Lower lobe of right lung (tissue), 2 donors: ENCODE results near the gene ATP5F1C. TPM values are rescaled to one million over a fixed set of nuclear protein-coding genes. Genes with fewer than 3 reads are reported as not detected.

Experiments used
- ATAC-seq, 2 donors: fragments of 200-7000 bp; cut with Tn5 transposase; one replicate each; pipeline ENCODE4 v1.9.1; 2020 to 2022; ENCODE audit warnings: mild to moderate bottlenecking in 2 of 2, moderate library complexity in 2 of 2
- DNase-seq: peaks from one replicate; pipeline ENCODE4 v3.0.0-alpha.2; 2020
- H3K27ac ChIP-seq: fragments of 200-600 bp; one replicate; pipeline ENCODE4 v1.8.0; 2022
- H3K27me3 ChIP-seq: fragments of 200-600 bp; one replicate; pipeline ENCODE4 v1.8.0; 2022; ENCODE audit warnings: low read depth
- H3K36me3 ChIP-seq: fragments of 200-600 bp; one replicate; pipeline ENCODE4 v1.8.0; 2022; ENCODE audit warnings: mild to moderate bottlenecking
- H3K4me1 ChIP-seq: fragments of 200-600 bp; one replicate; pipeline ENCODE4 v1.8.0; 2022
- H3K4me3 ChIP-seq: fragments of 200-600 bp; one replicate; pipeline ENCODE4 v1.8.0; 2022; ENCODE audit warnings: mild to moderate bottlenecking
- H3K9me3 ChIP-seq: fragments of 200-600 bp; one replicate; pipeline ENCODE4 v1.8.0; 2022
- intact Hi-C: fragments of 100-400 bp; cut with DNase I; formaldehyde crosslinking; loops from one replicate; pipeline ENCODE4 v1.11.0; 2022
- total RNA-seq: library from RNA; stranded (reverse); fragmentation: NEBNext Ultra II Directional; extraction: Animal tissue kit (Norgen Biotek cat#: 25700); gene quantifications from one replicate; pipeline ENCODE4 v1.2.1, GENCODE V29; 2021
- TF ChIP-seq, protein P1 (sequence below): fragments of 200-600 bp; IDR thresholded peaks from one replicate; pipeline ENCODE4 v1.8.0; 2022; ENCODE audit warnings: antibody characterized with exemption, mild to moderate bottlenecking
- donor health status: DM: no; HTN: yes; CAD: no; lungs with severe emphysema.

ATP5F1C gene
- total RNA-seq, 1 donor from 2014 or later, result 183 TPM

DNA sequence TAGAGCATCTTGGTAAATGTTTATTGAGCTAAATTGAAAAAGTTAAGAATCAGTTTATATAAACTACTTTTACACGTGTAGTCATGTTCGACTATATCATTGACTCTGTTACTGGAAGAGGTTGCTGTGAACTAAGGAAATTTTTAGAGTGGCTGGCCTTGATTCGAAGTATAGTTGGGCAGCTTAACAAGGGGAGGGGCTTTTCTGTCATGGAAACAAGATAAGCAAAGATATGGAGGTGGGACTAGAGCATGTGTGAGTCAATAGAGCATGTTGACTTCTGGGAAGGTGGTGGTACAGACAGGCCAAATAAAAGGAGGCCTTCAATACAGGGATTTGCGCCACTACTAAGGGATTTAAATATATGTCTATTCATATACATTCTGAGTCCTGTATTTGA lies 7.6 kb downstream of the ATP5F1C start:
- TF ChIP-seq, protein P1, sequence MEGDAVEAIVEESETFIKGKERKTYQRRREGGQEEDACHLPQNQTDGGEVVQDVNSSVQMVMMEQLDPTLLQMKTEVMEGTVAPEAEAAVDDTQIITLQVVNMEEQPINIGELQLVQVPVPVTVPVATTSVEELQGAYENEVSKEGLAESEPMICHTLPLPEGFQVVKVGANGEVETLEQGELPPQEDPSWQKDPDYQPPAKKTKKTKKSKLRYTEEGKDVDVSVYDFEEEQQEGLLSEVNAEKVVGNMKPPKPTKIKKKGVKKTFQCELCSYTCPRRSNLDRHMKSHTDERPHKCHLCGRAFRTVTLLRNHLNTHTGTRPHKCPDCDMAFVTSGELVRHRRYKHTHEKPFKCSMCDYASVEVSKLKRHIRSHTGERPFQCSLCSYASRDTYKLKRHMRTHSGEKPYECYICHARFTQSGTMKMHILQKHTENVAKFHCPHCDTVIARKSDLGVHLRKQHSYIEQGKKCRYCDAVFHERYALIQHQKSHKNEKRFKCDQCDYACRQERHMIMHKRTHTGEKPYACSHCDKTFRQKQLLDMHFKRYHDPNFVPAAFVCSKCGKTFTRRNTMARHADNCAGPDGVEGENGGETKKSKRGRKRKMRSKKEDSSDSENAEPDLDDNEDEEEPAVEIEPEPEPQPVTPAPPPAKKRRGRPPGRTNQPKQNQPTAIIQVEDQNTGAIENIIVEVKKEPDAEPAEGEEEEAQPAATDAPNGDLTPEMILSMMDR, result no peak
- ATAC-seq (peak; percentile 87 to 97), DNase-seq (no peak)
- intact Hi-C loops, result no loop called here
- Histone ChIP-seq H3K36me3 (peaks cover 50% of the 10 kb centered on the region), H3K4me3 (no peak overlapping the region), H3K9me3 (no peaks in the 10 kb centered on the region), H3K4me1 (peaks cover 35% of the 10 kb centered on the region), H3K27me3 (no peaks in the 10 kb centered on the region), H3K27ac (no peak overlapping the region)

DNA sequence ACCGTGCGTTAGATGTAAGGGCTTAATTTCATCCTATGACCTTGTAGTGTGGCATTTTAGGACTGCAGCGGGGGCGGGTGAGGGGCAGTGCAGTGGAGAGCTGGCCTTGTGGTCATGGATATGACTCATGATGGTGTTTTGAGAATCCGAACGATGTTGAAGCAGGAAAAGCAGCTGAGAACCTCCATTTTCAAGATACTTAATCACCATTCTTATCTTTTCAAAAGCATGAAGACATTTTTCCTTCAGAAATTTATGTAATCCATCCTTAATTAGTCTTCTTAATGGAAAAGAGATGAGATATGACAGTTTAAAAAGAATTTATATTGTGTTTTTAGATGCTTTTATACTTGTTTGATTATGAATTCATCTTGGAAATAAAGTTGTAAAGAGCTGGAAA lies 9.6 kb downstream of the ATP5F1C start:
- H3K27me3 ChIP-seq, result no peaks in the 10 kb centered on the region
- H3K27ac ChIP-seq, result no peak overlapping the region
- DNase-seq, result no peak
- TF ChIP-seq, protein P1, result no peak
- intact Hi-C loops, result no loop called here
- no peak for ATAC-seq
- H3K4me3 ChIP-seq, result no peak overlapping the region
- peaks cover 25% of the 10 kb centered on the region for H3K4me1 ChIP-seq
- peaks cover 64% of the 10 kb centered on the region for H3K36me3 ChIP-seq
- no peaks in the 10 kb centered on the region for H3K9me3 ChIP-seq

DNA sequence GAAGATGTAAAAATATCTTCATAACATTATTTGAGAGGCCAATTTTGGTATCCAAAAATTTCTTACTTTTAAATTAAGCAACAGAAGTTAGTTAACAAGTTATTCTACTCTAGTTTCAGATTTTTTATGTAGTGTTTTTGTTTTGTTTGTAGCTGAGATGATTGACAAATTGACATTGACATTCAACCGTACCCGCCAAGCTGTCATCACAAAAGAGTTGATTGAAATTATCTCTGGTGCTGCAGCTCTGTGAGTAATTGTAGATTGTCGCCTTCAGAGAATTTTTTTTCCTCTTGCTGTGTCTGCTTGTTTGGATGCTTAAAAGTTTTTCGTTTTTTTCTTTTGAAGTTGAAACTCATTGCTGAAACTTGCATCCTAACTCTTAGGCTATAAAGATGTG lies 14.6 kb downstream of the ATP5F1C start:
- no peaks in the 10 kb centered on the region for H3K9me3 ChIP-seq
- DNase-seq, result no peak

DNA sequence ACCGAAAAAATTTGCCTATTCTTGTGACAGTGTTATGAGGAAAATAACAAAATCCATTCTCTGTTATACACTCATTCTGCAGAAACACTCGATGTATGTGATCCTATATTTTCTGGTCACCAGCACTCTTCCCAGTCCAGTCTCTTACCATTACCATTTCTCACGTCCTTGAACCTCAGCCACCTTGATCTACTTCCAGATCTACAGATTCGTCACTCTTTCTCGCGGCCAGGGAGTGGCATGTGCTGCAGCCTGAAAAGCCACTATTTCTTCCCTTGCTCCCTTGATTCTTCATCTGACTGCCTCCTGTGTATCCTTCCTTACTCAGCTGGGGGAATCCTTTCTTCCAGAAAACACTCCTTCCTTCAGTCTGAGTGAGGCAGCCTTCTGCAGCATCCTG lies 16.2 kb downstream of the ATP5F1C start:
- Histone ChIP-seq H3K4me1 (no peaks in the 10 kb centered on the region), H3K27me3 (no peaks in the 10 kb centered on the region), H3K27ac (no peak overlapping the region), H3K36me3 (peaks cover 97% of the 10 kb centered on the region), H3K4me3 (no peak overlapping the region), H3K9me3 (no peaks in the 10 kb centered on the region)
- TF ChIP-seq, protein P1, result no peak
- ATAC-seq (no peak), DNase-seq (no peak)
- intact Hi-C loops, result no loop called here

More for the DNA sequence above, 14.6 kb downstream of the ATP5F1C start:
- Histone ChIP-seq H3K36me3 (peaks cover 100% of the 10 kb centered on the region), H3K27ac (no peak overlapping the region), H3K4me3 (no peak overlapping the region), H3K27me3 (no peaks in the 10 kb centered on the region), H3K4me1 (no peaks in the 10 kb centered on the region)
- TF ChIP-seq, protein P1, result no peak
- intact Hi-C loops, result no loop called here
- no peak for ATAC-seq

DNA sequence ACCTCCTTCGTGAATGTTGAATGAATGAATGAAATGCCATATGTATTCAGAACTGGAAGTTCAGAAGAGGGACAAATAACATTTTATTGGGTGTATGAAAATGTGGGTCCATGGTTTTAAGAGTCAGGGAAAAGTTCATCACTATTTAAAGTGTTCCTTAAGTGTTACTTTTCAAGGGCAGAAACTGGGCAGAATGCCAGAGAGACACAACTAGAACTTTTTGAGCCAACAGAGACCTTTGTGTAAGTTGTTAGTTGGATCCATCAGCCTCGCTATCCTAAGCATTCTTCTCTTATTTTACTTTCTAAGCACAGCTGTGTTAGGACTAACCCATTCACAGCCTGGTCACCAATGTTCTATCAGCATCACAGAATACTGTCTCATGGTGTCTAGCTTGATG lies 16.8 kb downstream of the ATP5F1C start:
- ATAC-seq (no peak), DNase-seq (no peak)
- Histone ChIP-seq H3K9me3 (no peaks in the 10 kb centered on the region), H3K27me3 (no peaks in the 10 kb centered on the region), H3K27ac (no peak overlapping the region), H3K4me1 (no peaks in the 10 kb centered on the region), H3K4me3 (no peak overlapping the region), H3K36me3 (peaks cover 92% of the 10 kb centered on the region)
- intact Hi-C loops, result no loop called here
- TF ChIP-seq, protein P1, result no peak
